Ishikawa (cell line): ENCODE measurements around the gene MIF4GD.

Source experiments
- EGR1 ChIP-seq: IDR thresholded peaks from 2 replicates; pipeline ENCODE4 v1.6.1; 2012
- REST ChIP-seq: IDR thresholded peaks from 2 replicates; pipeline ENCODE4 v1.6.1; 2012; ENCODE audit warnings: low read depth, mild to moderate bottlenecking
- YY1 ChIP-seq: IDR thresholded peaks from 2 replicates; pipeline ENCODE4 v1.6.1; 2012; ENCODE audit warnings: low read depth

- TF ChIP-seq EGR1 = 0 out of 2 replicates have a peak, but pooled peaks have one; percentile 3
- TF ChIP-seq REST = no peak
- no peak for TF ChIP-seq YY1
Observed at GRCh38 chr17:75262112-75262606, 8.9 kb downstream of the MIF4GD start.
